Ovary (tissue), 3 donors: ENCODE results near the gene GNPDA2.

Experiments used
- EP300 ChIP-seq: sonication (generic); formaldehyde crosslinking; IDR thresholded peaks from one replicate; pipeline ENCODE4 v1.6.1; 2017; ENCODE audit warnings: antibody characterized with exemption
- POLR2A ChIP-seq: fragments of 450-650 bp; IDR thresholded peaks from one replicate; pipeline ENCODE4 v1.6.1; 2017; ENCODE audit warnings: antibody characterized with exemption, mild to moderate bottlenecking, moderate library complexity
- TF ChIP-seq, protein P1 (sequence below), 3 donors: fragments of 450-650 bp in 2 of 3; fragments of 200-600 bp in 1 of 3; IDR thresholded peaks; one replicate each; pipeline versions ENCODE4 v1.5.1 to v1.8.0; 2016 to 2022; ENCODE audit warnings: antibody characterized with exemption in 3 of 3, mild to moderate bottlenecking in 1 of 3
- donor health status: DM: no; HTN: no; CAD: no.

- TF ChIP-seq, protein P1, sequence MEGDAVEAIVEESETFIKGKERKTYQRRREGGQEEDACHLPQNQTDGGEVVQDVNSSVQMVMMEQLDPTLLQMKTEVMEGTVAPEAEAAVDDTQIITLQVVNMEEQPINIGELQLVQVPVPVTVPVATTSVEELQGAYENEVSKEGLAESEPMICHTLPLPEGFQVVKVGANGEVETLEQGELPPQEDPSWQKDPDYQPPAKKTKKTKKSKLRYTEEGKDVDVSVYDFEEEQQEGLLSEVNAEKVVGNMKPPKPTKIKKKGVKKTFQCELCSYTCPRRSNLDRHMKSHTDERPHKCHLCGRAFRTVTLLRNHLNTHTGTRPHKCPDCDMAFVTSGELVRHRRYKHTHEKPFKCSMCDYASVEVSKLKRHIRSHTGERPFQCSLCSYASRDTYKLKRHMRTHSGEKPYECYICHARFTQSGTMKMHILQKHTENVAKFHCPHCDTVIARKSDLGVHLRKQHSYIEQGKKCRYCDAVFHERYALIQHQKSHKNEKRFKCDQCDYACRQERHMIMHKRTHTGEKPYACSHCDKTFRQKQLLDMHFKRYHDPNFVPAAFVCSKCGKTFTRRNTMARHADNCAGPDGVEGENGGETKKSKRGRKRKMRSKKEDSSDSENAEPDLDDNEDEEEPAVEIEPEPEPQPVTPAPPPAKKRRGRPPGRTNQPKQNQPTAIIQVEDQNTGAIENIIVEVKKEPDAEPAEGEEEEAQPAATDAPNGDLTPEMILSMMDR (IDR thresholded peaks at IDR 0.05): no peak
- TF ChIP-seq POLR2A (no peak), EP300 (no peak)
Measured at GRCh38 chr4:44772340-44772739, 46.0 kb upstream of the GNPDA2 start.
